Keratinocyte (primary cell): ENCODE measurements around the gene ANXA7. TPM values are rescaled to one million over a fixed set of nuclear protein-coding genes. Genes with fewer than 3 reads are reported as not detected.

Source experiments
- DNase-seq: peaks from one replicate; pipeline ENCODE4 v3.0.0-alpha.2; 2011; ENCODE audit warnings: low read depth, missing footprints, low spot score
- FAIRE-seq: peaks from 2 replicates; lab custom pipeline; 2011; peaks lifted over from hg19 to GRCh38; lab: Jason Lieb, UNC
- H2AFZ ChIP-seq: 2 replicates; pipeline ENCODE4 v1.6.0; 2012; ENCODE audit warnings: low read length, control low read depth, inconsistent platforms; ENCODE audit not compliant: control insufficient read depth
- H3K27ac ChIP-seq: 2 replicates; pipeline ENCODE4 v1.5.1; 2011; ENCODE audit warnings: low read length; ENCODE audit not compliant: control insufficient read depth, insufficient read depth
- H3K27me3 ChIP-seq: 3 replicates; pipeline ENCODE4 v1.6.0; 2011; ENCODE audit warnings: low read length; ENCODE audit not compliant: control insufficient read depth, insufficient read depth; ENCODE audit errors: extremely low read depth
- H3K36me3 ChIP-seq, 2 experiments: 2 replicates in 1 of 2; 3 replicates in 1 of 2; pipeline ENCODE4 v1.5.1; 2011; ENCODE audit warnings: low read length in 2 of 2, mild to moderate bottlenecking in 1 of 2; ENCODE audit not compliant: control insufficient read depth in 2 of 2, insufficient read depth in 2 of 2; ENCODE audit errors: extremely low read depth in 1 of 2
- H3K4me1 ChIP-seq: 3 replicates; pipeline ENCODE4 v1.5.1; 2011; ENCODE audit warnings: low read length; ENCODE audit not compliant: control insufficient read depth, insufficient read depth; ENCODE audit errors: extremely low read depth
- H3K4me2 ChIP-seq: 3 replicates; pipeline ENCODE4 v1.6.0; 2011; ENCODE audit warnings: low read depth, low read length; ENCODE audit not compliant: control insufficient read depth, insufficient read depth; ENCODE audit errors: extremely low read depth
- H3K4me3 ChIP-seq, 3 experiments: fragments of 200-600 bp in 1 of 3; sonication (generic) in 1 of 3; 2 replicates in 2 of 3; 3 replicates in 1 of 3; pipeline ENCODE4 v1.5.1; 2011 to 2016; ENCODE audit warnings: low read length in 3 of 3, mild to moderate bottlenecking in 3 of 3, control low read depth in 2 of 3, inconsistent platforms in 1 of 3, low read depth in 1 of 3, mixed read lengths in 1 of 3, mixed run types in 1 of 3, moderate library complexity in 1 of 3; ENCODE audit not compliant: control insufficient read depth in 2 of 3, insufficient read depth in 2 of 3; ENCODE audit errors: extremely low read depth in 1 of 3
- H3K79me2 ChIP-seq: 2 replicates; pipeline ENCODE4 v1.6.0; 2012; ENCODE audit warnings: low read length; ENCODE audit not compliant: control insufficient read depth, insufficient read depth
- H3K9ac ChIP-seq: 3 replicates; pipeline ENCODE4 v1.6.0; 2011; ENCODE audit warnings: low read length; ENCODE audit not compliant: control insufficient read depth, insufficient read depth; ENCODE audit errors: extremely low read depth
- H3K9me1 ChIP-seq: 3 replicates; pipeline ENCODE4 v1.6.0; 2011; ENCODE audit warnings: low read length; ENCODE audit not compliant: control insufficient read depth, insufficient read depth; ENCODE audit errors: extremely low read depth
- H3K9me3 ChIP-seq: 2 replicates; pipeline ENCODE4 v1.5.1; 2012; ENCODE audit warnings: low read depth, low read length; ENCODE audit not compliant: control insufficient read depth
- H4K20me1 ChIP-seq: 3 replicates; pipeline ENCODE4 v1.6.0; 2011; ENCODE audit warnings: low read length; ENCODE audit not compliant: control insufficient read depth, insufficient read depth; ENCODE audit errors: extremely low read depth
- CTCF ChIP-seq, 3 experiments: IDR thresholded peaks in 1 of 3; conservative IDR thresholded peaks in 1 of 3; optimal IDR thresholded peaks in 1 of 3; 2 replicates in 2 of 3; 3 replicates in 1 of 3; pipeline versions ENCODE3 to v1.5.1; 2011; ENCODE audit warnings: low read length in 3 of 3, mild to moderate bottlenecking in 3 of 3, moderate library complexity in 2 of 3, control low read depth in 1 of 3, inconsistent platforms in 1 of 3; ENCODE audit not compliant: insufficient read depth in 2 of 3; ENCODE audit errors: extremely low read depth in 1 of 3
- EZH2 ChIP-seq: IDR thresholded peaks from one replicate; pipeline ENCODE4 v1.6.1; 2012; ENCODE audit warnings: inconsistent platforms, mild to moderate bottlenecking, low read length, moderate library complexity
- dilution Hi-C: fragments of 300-500 bp; cut with MboI; formaldehyde crosslinking; loops from one replicate; pipeline ENCODE4 v1.7.0; 2020; ENCODE audit warnings: low sequenced_read_pairs; ENCODE audit not compliant: extremely low pct_ligation_motif_present
- polyA plus RNA-seq, 5 experiments: library from polyadenylated mRNA; depleted of rRNA in 3 of 5; stranded (reverse) in 3 of 5; stranded (forward) in 1 of 5; unstranded in 1 of 5; fragments of >200 nt; gene quantifications; 1 replicate in 1 of 5; 2 replicates in 3 of 5; 3 replicates in 1 of 5; pipeline versions ENCODE4 v1.2.1 to v1.2.3, GENCODE V29; 2011 to 2012; ENCODE audit warnings: missing spikeins in 2 of 5, low read depth in 1 of 5, low replicate concordance in 1 of 5

Gene ANXA7
- polyA plus RNA-seq, 1 donor (not counting 4 experiments of a cell fraction or from before 2014, with no cell fraction given) = 144 TPM

DNA sequence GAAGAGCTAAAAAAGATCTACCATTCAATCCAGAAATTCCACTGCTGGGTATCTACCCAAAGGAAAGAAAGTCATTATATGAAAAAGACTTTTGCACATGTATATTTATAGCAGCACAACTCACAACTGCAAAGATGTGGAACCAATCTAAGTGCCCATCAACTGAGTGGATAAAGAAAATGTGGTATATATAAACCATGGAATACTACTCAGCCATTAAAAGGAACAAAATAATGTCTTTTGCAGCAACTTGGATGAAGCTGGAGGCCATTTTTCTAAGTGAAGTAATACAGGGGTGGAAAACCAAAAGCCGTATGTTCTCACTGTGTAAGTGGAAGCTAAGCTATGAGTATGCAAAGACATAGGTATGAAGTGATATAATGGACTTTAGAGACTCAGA is 3.0 kb downstream of the ANXA7 start:
- peaks cover 3% of the 10 kb centered on the region for H3K9me1 ChIP-seq
- H3K4me1 ChIP-seq = peaks cover 18% of the 10 kb centered on the region
- no peak overlapping the region for H2AFZ ChIP-seq
- no peaks in the 10 kb centered on the region for H3K27me3 ChIP-seq
- H3K9me3 ChIP-seq = no peaks in the 10 kb centered on the region
- dilution Hi-C loops = no loop called here
- peaks cover 0 to 7% of the 10 kb centered on the region in 2 experiments for H3K36me3 ChIP-seq
- peaks cover 62% of the 10 kb centered on the region for H3K79me2 ChIP-seq
- H3K4me3 ChIP-seq = no peak overlapping the region
- no peak for TF ChIP-seq EZH2
- TF ChIP-seq CTCF (optimal IDR thresholded peaks at IDR 0.05 in 1 of 3, IDR thresholded peaks at IDR 0.05 in 1 of 3, conservative IDR thresholded peaks at IDR 0.05 in 1 of 3; ENCODE audit: extremely low read depth in 1 of 3, insufficient read depth in 2 of 3, low read length in 3 of 3) = no peak
- H3K9ac ChIP-seq = no peak overlapping the region
- no peak for FAIRE-seq
- H4K20me1 ChIP-seq = peaks cover 10% of the 10 kb centered on the region
- no peak overlapping the region for H3K4me2 ChIP-seq
- no peak overlapping the region for H3K27ac ChIP-seq
- DNase-seq = no peak

GRCh38 chr10:73408978-73409521 is 4.8 kb downstream of the ANXA7 start:
- DNase-seq = no peak
- Histone ChIP-seq H3K4me2 (no peak overlapping the region), H3K4me3 (no peak overlapping the region), H3K4me1 (peaks cover 6% of the 10 kb centered on the region), H4K20me1 (peaks cover 14% of the 10 kb centered on the region), H3K9ac (no peak overlapping the region), H2AFZ (no peak overlapping the region), H3K27ac (no peak overlapping the region), H3K27me3 (no peaks in the 10 kb centered on the region), H3K79me2 (peaks cover 78% of the 10 kb centered on the region), H3K9me1 (peaks cover 3% of the 10 kb centered on the region), H3K36me3 (peaks cover 0 to 7% of the 10 kb centered on the region in 2 experiments), H3K9me3 (no peaks in the 10 kb centered on the region)
- dilution Hi-C loops = no loop called here
- no peak for FAIRE-seq
- TF ChIP-seq CTCF (optimal IDR thresholded peaks at IDR 0.05 in 1 of 3, IDR thresholded peaks at IDR 0.05 in 1 of 3, conservative IDR thresholded peaks at IDR 0.05 in 1 of 3; ENCODE audit: extremely low read depth in 1 of 3, insufficient read depth in 2 of 3, low read length in 3 of 3) = no peak
- no peak for TF ChIP-seq EZH2
